Sigmoid colon (tissue), 7 donors: ENCODE results near the gene JPT2. TPM values are rescaled to one million over a fixed set of nuclear protein-coding genes. Genes with fewer than 3 reads are reported as not detected.

ENCODE experiments used
- DNase-seq: peaks from one replicate; pipeline ENCODE4 v3.0.0-alpha.2; 2019
- H3K27ac ChIP-seq, 4 donors: fragments of 200-600 bp; sonication (generic); one replicate each; pipeline ENCODE4 v1.5.1; 2016 to 2019; ENCODE audit warnings: mild to moderate bottlenecking in 1 of 4
- H3K27me3 ChIP-seq, 3 donors: fragments of 200-600 bp; sonication (generic); one replicate each; pipeline ENCODE4 v1.5.1; 2019; ENCODE audit warnings: mild to moderate bottlenecking in 1 of 3
- H3K36me3 ChIP-seq, 4 donors: fragments of 200-600 bp; sonication (generic); one replicate each; pipeline ENCODE4 v1.5.1; 2016 to 2019
- H3K4me1 ChIP-seq, 4 donors: fragments of 200-600 bp; sonication (generic); one replicate each; pipeline ENCODE4 v1.5.1; 2017 to 2019
- H3K4me3 ChIP-seq, 4 donors: fragments of 200-600 bp; sonication (generic); one replicate each; pipeline ENCODE4 v1.5.1; 2017 to 2019; ENCODE audit warnings: mild to moderate bottlenecking in 2 of 4, moderate library complexity in 1 of 4
- H3K9me3 ChIP-seq, 4 donors: fragments of 200-600 bp in 3 of 4; sonication (generic) in 3 of 4; one replicate each; pipeline versions ENCODE4 v1.5.1 to v1.6.1; 2013 to 2019
- CTCF ChIP-seq, 4 experiments: fragments of 450-650 bp in 3 of 4; fragments of 200-600 bp in 1 of 4; IDR thresholded peaks; one replicate each; pipeline ENCODE4 v1.5.1; 2016 to 2019; ENCODE audit warnings: antibody characterized with exemption in 4 of 4, mild to moderate bottlenecking in 3 of 4, moderate library complexity in 2 of 4
- EP300 ChIP-seq, 4 donors: sonication (generic); formaldehyde crosslinking; IDR thresholded peaks; one replicate each; pipeline ENCODE4 v1.6.1; 2017; ENCODE audit warnings: antibody characterized with exemption in 4 of 4
- POLR2A ChIP-seq, 2 donors: fragments of 450-650 bp; IDR thresholded peaks; one replicate each; pipeline ENCODE4 v1.6.1; 2016; ENCODE audit warnings: antibody characterized with exemption in 2 of 2, mild to moderate bottlenecking in 2 of 2, moderate library complexity in 2 of 2
- POLR2AphosphoS5 ChIP-seq, 4 donors: sonication (generic); formaldehyde crosslinking; IDR thresholded peaks; one replicate each; pipeline ENCODE4 v1.6.1; 2017; ENCODE audit warnings: antibody characterized with exemption in 4 of 4
- WGBS, 2 donors: extraction: QIAGEN DNeasy Blood & Tissue Kit; methylation state at CpG; one replicate each; pipeline ENCODE4 v1.1.7; 2013; 5-methylcytosine and 5-hydroxymethylcytosine counted together
- intact Hi-C: fragments of 100-400 bp; cut with DNase I; formaldehyde crosslinking; loops from one replicate; pipeline ENCODE4 v1.15.1; 2023
- polyA plus RNA-seq, 3 donors: library from polyadenylated mRNA; stranded (reverse); fragments of 200-250 nt; gene quantifications; one replicate each; pipeline ENCODE4 v1.2.3, GENCODE V29; 2013
- total RNA-seq, 4 donors: library from RNA; depleted of rRNA; stranded (reverse); fragments of >200 nt; gene quantifications; one replicate each; pipeline ENCODE4 v1.1.0, GENCODE V29; 2016
- donor health status: healthy with polysubstance abuse.
- donor health status: Bipolar disorder and iron deficiency.
- donor health status: healthy.

The JPT2 gene
- total and polyA plus RNA-seq, 7 donors, result 12.4 to 53.7 (median 18.1) TPM

DNA sequence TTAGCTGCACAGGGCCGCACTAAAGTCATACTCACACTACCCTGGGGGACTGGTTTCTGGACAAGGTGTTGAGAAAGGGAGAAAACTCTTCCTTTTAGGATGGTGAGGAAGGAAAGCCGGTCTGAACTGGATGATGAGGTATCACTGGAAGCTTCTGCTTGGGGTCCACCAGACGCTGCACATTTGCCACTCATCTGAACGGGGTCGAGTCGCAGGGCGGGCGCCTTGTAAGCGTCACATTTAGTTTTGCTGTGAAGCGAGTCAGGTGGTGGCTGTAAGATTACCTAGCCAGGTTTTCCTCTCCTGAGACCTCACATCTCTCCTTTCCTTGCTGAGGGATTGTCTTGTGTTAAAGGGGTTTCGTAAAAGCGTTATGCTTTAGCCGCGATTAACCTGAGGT, 2.3 kb downstream of the JPT2 start:
- 95% methylated on average over 14 of the region's 14 CpGs for WGBS, 2 donors
- no peaks in the 10 kb centered on the region for H3K27me3 ChIP-seq
- TF ChIP-seq POLR2AphosphoS5 (IDR thresholded peaks at IDR 0.05) (no peak), CTCF (IDR thresholded peaks at IDR 0.05) (no peak), POLR2A (IDR thresholded peaks at IDR 0.05) (no peak), EP300 (IDR thresholded peaks at IDR 0.05) (no peak)
- peaks cover 0 to 16% (median 7%) of the 10 kb centered on the region in 4 donors for H3K4me1 ChIP-seq
- H3K36me3 ChIP-seq, result peaks cover 0 to 27% (median 2%) of the 10 kb centered on the region in 4 donors
- H3K27ac ChIP-seq, result no peak overlapping the region
- H3K9me3 ChIP-seq, result no peaks in the 10 kb centered on the region
- no peak for DNase-seq
- intact Hi-C loops, result no loop called here
- no peak overlapping the region for H3K4me3 ChIP-seq

- no peak overlapping the region for H3K4me3 ChIP-seq
- no peak for DNase-seq
- peaks cover 0 to 27% (median 0%) of the 10 kb centered on the region in 4 donors for H3K36me3 ChIP-seq
- H3K27me3 ChIP-seq, result no peaks in the 10 kb centered on the region
- 94 to 97% methylated on average over 10 of the region's 10 CpGs for WGBS, 2 donors
- TF ChIP-seq POLR2A (IDR thresholded peaks at IDR 0.05) (no peak), CTCF (IDR thresholded peaks at IDR 0.05) (no peak), EP300 (IDR thresholded peaks at IDR 0.05) (no peak), POLR2AphosphoS5 (IDR thresholded peaks at IDR 0.05) (no peak)
- intact Hi-C loops, result no loop called here
- no peaks in the 10 kb centered on the region for H3K9me3 ChIP-seq
- peaks cover 0 to 16% (median 7%) of the 10 kb centered on the region in 4 donors for H3K4me1 ChIP-seq
- H3K27ac ChIP-seq, result no peak overlapping the region
Observed at GRCh38 chr16:1681032-1681431, 3.0 kb downstream of the JPT2 start.

GRCh38 chr16:1687427-1688316, 9.6 kb downstream of the JPT2 start:
- DNase-seq, result no peak
- Histone ChIP-seq H3K27ac (no peak overlapping the region), H3K36me3 (peaks cover 7 to 83% (median 16%) of the 10 kb centered on the region in 4 donors), H3K4me3 (no peak overlapping the region), H3K4me1 (peaks cover 0 to 3% (median 0%) of the 10 kb centered on the region in 4 donors), H3K27me3 (no peaks in the 10 kb centered on the region), H3K9me3 (no peaks in the 10 kb centered on the region)
- intact Hi-C loops, result no loop called here
- TF ChIP-seq POLR2A (IDR thresholded peaks at IDR 0.05) (no peak), POLR2AphosphoS5 (IDR thresholded peaks at IDR 0.05) (no peak), CTCF (IDR thresholded peaks at IDR 0.05) (no peak), EP300 (IDR thresholded peaks at IDR 0.05) (no peak)
- 89 to 93% methylated on average over 17 of the region's 17 CpGs for WGBS, 2 donors

DNA sequence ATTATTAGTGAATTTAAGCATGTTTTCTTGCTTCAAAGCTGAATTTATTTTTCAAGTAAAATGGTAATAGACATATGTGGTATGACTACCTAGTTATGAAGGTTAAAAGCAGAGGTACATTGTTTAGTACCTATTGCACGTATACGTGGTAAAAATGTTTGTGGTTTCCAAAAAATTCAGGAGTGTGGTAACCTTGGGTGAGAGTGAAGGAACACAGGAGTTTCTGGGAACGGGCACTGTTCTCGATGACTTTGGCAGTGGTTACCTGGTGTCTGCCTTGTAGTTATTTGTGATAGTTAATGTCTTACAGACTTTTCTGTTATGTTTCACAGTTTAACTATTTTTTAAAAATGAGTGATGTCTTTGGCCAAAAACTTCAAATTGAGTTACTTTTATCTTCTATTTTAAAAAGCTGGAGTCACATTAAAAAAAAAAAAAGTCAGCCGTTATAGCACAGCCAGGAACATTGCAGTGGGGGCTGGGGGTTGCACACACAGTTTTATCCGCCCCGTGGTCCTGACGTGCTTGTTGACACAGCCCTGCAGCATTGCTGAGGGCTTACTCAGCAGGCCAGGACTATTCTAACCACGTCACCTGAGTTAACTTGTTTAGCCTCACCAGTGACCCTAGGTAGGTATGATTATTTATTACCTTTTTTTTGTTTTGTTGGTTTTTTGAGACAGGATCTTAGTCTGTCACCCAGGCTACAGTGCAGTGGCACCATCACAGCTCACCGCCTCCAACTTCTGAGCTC, 10.9 kb downstream of the JPT2 start:
- no peak for DNase-seq
- peaks cover 7 to 90% (median 27%) of the 10 kb centered on the region in 4 donors for H3K36me3 ChIP-seq
- no peak overlapping the region for H3K27ac ChIP-seq
- H3K4me1 ChIP-seq, result peaks cover 0 to 3% (median 0%) of the 10 kb centered on the region in 4 donors
- TF ChIP-seq POLR2AphosphoS5 (IDR thresholded peaks at IDR 0.05) (no peak), POLR2A (IDR thresholded peaks at IDR 0.05) (no peak), EP300 (IDR thresholded peaks at IDR 0.05) (no peak), CTCF (IDR thresholded peaks at IDR 0.05) (no peak)
- intact Hi-C loops, result no loop called here
- H3K9me3 ChIP-seq, result no peaks in the 10 kb centered on the region
- H3K27me3 ChIP-seq, result no peaks in the 10 kb centered on the region
- H3K4me3 ChIP-seq, result no peak overlapping the region
- 91% methylated on average over 10 of the region's 10 CpGs for WGBS, 2 donors
